ENCODE data around the gene ORAI2.
"Not testable (repeated sequence)": the region's sequence is repeated elsewhere in the genome, so short reads cannot be mapped to it uniquely, and the experiment has no call there.

The ORAI2 gene

GRCh38 chr7:102445674-102446071, 12.3 kb downstream of the ORAI2 start:
- in situ Hi-C loops (cut with HindIII; ENCODE audit: low sequenced_read_pairs) = no loop called here

GRCh38 chr7:102446387-102447156, 13.2 kb downstream of the ORAI2 start:
- in situ Hi-C loops (cut with HindIII; ENCODE audit: low sequenced_read_pairs) = no loop called here

- in situ Hi-C loops (cut with HindIII; ENCODE audit: low sequenced_read_pairs) = no loop called here
Measured at GRCh38 chr7:102447311-102447710, 13.9 kb downstream of the ORAI2 start.

GRCh38 chr7:102449136-102449535, 15.8 kb downstream of the ORAI2 start:
- in situ Hi-C loops (cut with HindIII; ENCODE audit: low sequenced_read_pairs) = no loop called here

- in situ Hi-C loops (cut with HindIII; ENCODE audit: low sequenced_read_pairs) = no loop called here
Measured at GRCh38 chr7:102450242-102450641, 16.9 kb downstream of the ORAI2 start.

GRCh38 chr7:102451371-102452054, 18.1 kb downstream of the ORAI2 start:
- in situ Hi-C loops (cut with HindIII; ENCODE audit: low sequenced_read_pairs) = no loop called here

- in situ Hi-C loops (cut with HindIII; ENCODE audit: low sequenced_read_pairs) = no loop called here
Measured at GRCh38 chr7:102452451-102452850, 19.1 kb downstream of the ORAI2 start.

GRCh38 chr7:102453319-102453718, 19.9 kb downstream of the ORAI2 start:
- in situ Hi-C loops (cut with HindIII; ENCODE audit: low sequenced_read_pairs) = no loop called here

- in situ Hi-C loops (cut with HindIII; ENCODE audit: low sequenced_read_pairs) = no loop called here
Measured at GRCh38 chr7:102454468-102454867, 21.1 kb downstream of the ORAI2 start.

- in situ Hi-C loops (cut with HindIII; ENCODE audit: low sequenced_read_pairs) = not testable (repeated sequence)
Measured at GRCh38 chr7:102454932-102455331, 21.6 kb downstream of the ORAI2 start.

- in situ Hi-C loops (cut with HindIII; ENCODE audit: low sequenced_read_pairs) = no loop called here
Measured at GRCh38 chr7:102455596-102455995, 22.2 kb downstream of the ORAI2 start.

GRCh38 chr7:102456327-102456726, 23.0 kb downstream of the ORAI2 start:
- in situ Hi-C loops (cut with HindIII; ENCODE audit: low sequenced_read_pairs) = no loop called here

- in situ Hi-C loops (cut with HindIII; ENCODE audit: low sequenced_read_pairs) = no loop called here
Measured at GRCh38 chr7:102457352-102457924, 24.1 kb downstream of the ORAI2 start.

- in situ Hi-C loops (cut with HindIII; ENCODE audit: low sequenced_read_pairs) = no loop called here
Measured at GRCh38 chr7:102459221-102459844, 26.0 kb downstream of the ORAI2 start.

GRCh38 chr7:102460467-102460866, 27.1 kb downstream of the ORAI2 start:
- in situ Hi-C loops (cut with HindIII; ENCODE audit: low sequenced_read_pairs) = no loop called here

GRCh38 chr7:102463841-102464576, 30.6 kb downstream of the ORAI2 start:
- in situ Hi-C loops (cut with HindIII; ENCODE audit: low sequenced_read_pairs) = no loop called here

- in situ Hi-C loops (cut with HindIII; ENCODE audit: low sequenced_read_pairs) = no loop called here
Measured at GRCh38 chr7:102464577-102465280, 31.4 kb downstream of the ORAI2 start, which contains the start of the genes ALKBH4 and LRWD1. ALKBH4 (minus strand) TSS chr7:102464863; CDS start chr7:102464836, 27 bp downstream. LRWD1 (plus strand) TSS chr7:102464984; CDS start chr7:102465081, 97 bp downstream.

- in situ Hi-C loops (cut with HindIII; ENCODE audit: low sequenced_read_pairs) = no loop called here
Measured at GRCh38 chr7:102466097-102466496, 32.7 kb downstream of the ORAI2 start.

- in situ Hi-C loops (cut with HindIII; ENCODE audit: low sequenced_read_pairs) = no loop called here
Measured at GRCh38 chr7:102467581-102468477, 34.5 kb downstream of the ORAI2 start.

Measured in endothelial cell of hepatic sinusoid (primary cell).